Measurements from ENCODE around the gene MTMR8. TPM values are rescaled to one million over a fixed set of nuclear protein-coding genes. Genes with fewer than 3 reads are reported as not detected.
A peak's percentile ranks its signal among the peaks of the same experiment; 100 is the strongest.

MTMR8 gene
- total and polyA plus RNA-seq, 9 of the 15 experiments (the other 6 are each of a cell fraction or from before 2014, with no cell fraction given) = 1.8 to 5.5 (median 3.0) TPM

DNA sequence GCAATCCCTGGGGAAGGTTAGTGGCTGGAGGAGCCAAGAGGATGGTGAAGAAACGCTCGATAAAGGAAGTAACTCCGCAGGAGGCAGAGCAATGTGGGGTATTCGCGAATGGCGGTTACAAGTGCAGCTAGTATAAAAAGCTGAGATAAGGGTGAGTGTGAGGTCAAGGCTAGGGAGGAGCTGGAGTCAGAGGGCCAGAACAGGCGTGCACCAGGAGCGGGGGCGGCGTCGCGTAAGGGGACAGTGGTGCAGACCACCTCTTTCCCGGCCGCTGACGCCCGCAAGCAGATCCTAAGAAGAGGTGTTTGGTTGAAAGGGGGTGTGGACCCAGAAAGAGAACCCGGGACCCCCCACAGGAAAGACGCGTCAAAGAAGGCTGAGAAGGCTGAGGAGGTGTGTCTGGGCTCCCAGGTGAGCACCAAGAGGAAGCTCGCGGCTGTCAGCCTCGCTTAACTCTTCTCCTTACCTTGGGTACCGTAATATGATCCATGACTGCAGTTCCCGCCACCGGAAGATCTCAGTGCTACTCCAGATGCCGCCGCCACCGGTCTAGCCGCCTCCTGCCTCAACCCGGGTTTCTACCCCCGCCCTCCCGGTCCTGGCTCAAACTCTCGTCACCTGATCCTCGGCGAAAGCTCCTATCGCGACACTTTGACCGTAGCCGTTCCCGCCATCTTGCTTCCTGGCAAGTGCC, at the start of gene MTMR8 (continued):
- TF ChIP-seq, protein P1, sequence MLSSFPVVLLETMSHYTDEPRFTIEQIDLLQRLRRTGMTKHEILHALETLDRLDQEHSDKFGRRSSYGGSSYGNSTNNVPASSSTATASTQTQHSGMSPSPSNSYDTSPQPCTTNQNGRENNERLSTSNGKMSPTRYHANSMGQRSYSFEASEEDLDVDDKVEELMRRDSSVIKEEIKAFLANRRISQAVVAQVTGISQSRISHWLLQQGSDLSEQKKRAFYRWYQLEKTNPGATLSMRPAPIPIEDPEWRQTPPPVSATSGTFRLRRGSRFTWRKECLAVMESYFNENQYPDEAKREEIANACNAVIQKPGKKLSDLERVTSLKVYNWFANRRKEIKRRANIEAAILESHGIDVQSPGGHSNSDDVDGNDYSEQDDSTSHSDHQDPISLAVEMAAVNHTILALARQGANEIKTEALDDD (IDR thresholded peaks at IDR 0.05) = 0 out of 2 replicates have a peak, but pooled peaks have one; percentile 2
- TF ChIP-seq GABPB1 (CRISPR knock-in tag; IDR thresholded peaks at IDR 0.05) (no peak), MAZ (CRISPR knock-in tag; conservative IDR thresholded peaks at IDR 0.05 in 1 of 2, IDR thresholded peaks at IDR 0.05 in 1 of 2) (peak in 1 of 2 experiments; percentile 51; a peak in 1 of 4 replicates)
- TF ChIP-seq, protein P2, sequence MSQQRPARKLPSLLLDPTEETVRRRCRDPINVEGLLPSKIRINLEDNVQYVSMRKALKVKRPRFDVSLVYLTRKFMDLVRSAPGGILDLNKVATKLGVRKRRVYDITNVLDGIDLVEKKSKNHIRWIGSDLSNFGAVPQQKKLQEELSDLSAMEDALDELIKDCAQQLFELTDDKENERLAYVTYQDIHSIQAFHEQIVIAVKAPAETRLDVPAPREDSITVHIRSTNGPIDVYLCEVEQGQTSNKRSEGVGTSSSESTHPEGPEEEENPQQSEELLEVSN (IDR thresholded peaks at IDR 0.05; ENCODE audit: borderline replicate concordance in 1 of 2, extremely low read depth in 1 of 2, insufficient read depth in 1 of 2, insufficient read length in 1 of 2, low read depth in 1 of 2, low read length in 1 of 2, poor library complexity in 1 of 2, severe bottlenecking in 1 of 2) = peak; percentile 62 to 90

DNA sequence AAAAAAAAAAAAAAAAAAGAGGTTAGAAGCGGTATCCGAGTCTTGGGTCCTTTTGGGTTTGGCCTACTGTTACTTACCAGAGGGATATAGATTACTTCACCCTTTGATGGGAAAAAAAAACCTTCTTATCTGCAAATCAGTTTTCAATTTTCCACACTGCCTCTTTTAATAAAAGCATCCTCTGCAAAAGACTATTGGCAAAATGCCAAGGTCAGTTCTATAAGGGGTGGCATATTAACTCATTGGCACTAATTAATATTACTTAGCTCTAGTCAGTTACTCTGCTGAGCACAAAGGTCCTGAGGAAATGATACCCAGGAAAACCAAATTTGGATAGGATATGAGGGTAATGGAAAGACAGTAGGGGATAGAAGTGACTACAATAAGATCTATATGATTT, 44.3 kb upstream of the MTMR8 start:
- no CpG with 5 or more reads among the region's 2 CpGs for WGBS (ENCODE audit: insufficient coverage, low coverage, missing lambda C conversion rate)
- intact Hi-C loops (cut with micrococcal nuclease) = no loop called here
- FAIRE-seq = no peak

More for the DNA sequence above, 44.3 kb upstream of the MTMR8 start:
- Histone ChIP-seq H2AFZ (ENCODE audit: low read depth, low read length) (no peak overlapping the region), H3K27ac (ENCODE audit: extremely low read depth, low read depth, low read length) (no peak overlapping the region), H3K79me2 (ENCODE audit: control insufficient read depth, insufficient read depth, low read length) (no peaks in the 10 kb centered on the region), H3K9me3 (replicated peaks; ENCODE audit: control insufficient read depth, insufficient read depth, low read depth, low read length) (no peaks in the 10 kb centered on the region), H3K4me3 (no peak overlapping the region), H3K27me3 (ENCODE audit: control insufficient read depth in 2 of 2, insufficient read depth in 2 of 2, low read length in 2 of 2) (no peaks in the 10 kb centered on the region), H3K4me1 (replicated peaks in 1 of 2; ENCODE audit: control insufficient read depth in 2 of 2, insufficient read depth in 2 of 2, low read length in 2 of 2) (no peaks in the 10 kb centered on the region), H3K4me2 (ENCODE audit: insufficient read depth, low read length) (no peak overlapping the region), H3K9me1 (ENCODE audit: control insufficient read depth, insufficient read depth, low read length) (no peaks in the 10 kb centered on the region), H4K20me1 (replicated peaks; ENCODE audit: control insufficient read depth, insufficient read depth, low read length) (no peaks in the 10 kb centered on the region), H3K36me3 (ENCODE audit: control insufficient read depth, insufficient read depth, low read length) (no peaks in the 10 kb centered on the region), H3K9ac (ENCODE audit: insufficient read depth in 1 of 2, low read depth in 2 of 2, low read length in 2 of 2) (no peak overlapping the region)
- no TSS peak for BruUV-seq (replicated peaks)
- ChIA-PET POLR2A (no interaction called here), CTCF (ENCODE audit: low intra/inter-chr PET ratio) (no interaction called here)
- DNase-seq (ENCODE audit: extremely low read depth in 1 of 4, low spot score in 3 of 4) (no peak), ATAC-seq (no peak)
- in situ Hi-C loops (cut with MboI) = no loop called here
- TF ChIP-seq NFIX (CRISPR knock-in tag; IDR thresholded peaks at IDR 0.05; ENCODE audit: low read depth) (peak; percentile 74), ZNF780A (CRISPR knock-in tag; IDR thresholded peaks at IDR 0.05) (no peak), NFIC (IDR thresholded peaks at IDR 0.05) (peak; percentile 81), ZNF124 (CRISPR knock-in tag; IDR thresholded peaks at IDR 0.05) (no peak)
- TF ChIP-seq, protein P1 (IDR thresholded peaks at IDR 0.05) = no peak

Data from K562 (cell line).